ENCODE measurements around the gene NUDT12. TPM values are rescaled to one million over a fixed set of nuclear protein-coding genes. Genes with fewer than 3 reads are reported as not detected.

Gene NUDT12
- 6.9 TPM for polyA plus RNA-seq (2012; ENCODE audit: insufficient read depth, insufficient read length, low read depth)

DNA sequence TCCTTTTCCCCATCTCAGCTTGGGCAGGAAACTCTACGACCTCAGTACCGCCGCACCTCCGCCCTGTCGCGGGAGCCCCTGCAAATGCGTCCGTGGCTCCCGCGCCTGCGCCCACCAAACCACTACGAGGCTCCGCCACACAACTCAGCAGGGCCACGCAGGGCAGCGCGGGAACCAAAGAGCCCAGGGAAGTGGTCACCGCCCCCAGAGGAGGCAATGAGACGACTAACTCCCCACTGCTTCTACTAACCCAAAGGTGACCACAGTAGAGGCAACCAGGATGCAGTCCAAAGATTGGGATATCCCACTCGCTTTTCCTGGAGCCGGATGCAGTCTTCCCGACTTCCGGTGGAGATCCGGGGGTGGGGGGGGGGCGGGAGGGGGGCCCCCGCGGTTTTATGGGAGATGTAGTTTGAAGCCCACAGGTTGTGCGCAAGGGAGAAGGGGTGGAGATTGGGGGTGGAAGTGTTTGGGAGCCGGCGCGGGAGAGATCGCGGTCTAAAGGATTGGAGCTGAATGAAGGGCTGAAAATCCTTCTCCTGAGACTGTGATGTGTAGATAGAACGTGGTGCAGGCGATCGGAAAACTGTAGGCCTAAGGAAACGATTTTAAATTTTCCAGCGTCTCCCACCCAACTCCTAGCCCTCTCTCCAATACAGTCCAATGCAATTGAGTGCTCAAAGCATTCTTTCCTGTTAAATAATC is at the start of gene NUDT12:
TSS of gene NUDT12 (minus strand) at position 337 of the 705 bp plus-strand sequence. CDS start 2,541 bp downstream, outside the sequence.
- no peaks in the 10 kb centered on the region for H3K27me3 ChIP-seq
- no peaks in the 10 kb centered on the region for H3K9me3 ChIP-seq
- peak within 1 kb of the TSS; percentile 76 for H3K4me3 ChIP-seq (ENCODE audit: low read depth, low read length)
- TF ChIP-seq, protein P1, sequence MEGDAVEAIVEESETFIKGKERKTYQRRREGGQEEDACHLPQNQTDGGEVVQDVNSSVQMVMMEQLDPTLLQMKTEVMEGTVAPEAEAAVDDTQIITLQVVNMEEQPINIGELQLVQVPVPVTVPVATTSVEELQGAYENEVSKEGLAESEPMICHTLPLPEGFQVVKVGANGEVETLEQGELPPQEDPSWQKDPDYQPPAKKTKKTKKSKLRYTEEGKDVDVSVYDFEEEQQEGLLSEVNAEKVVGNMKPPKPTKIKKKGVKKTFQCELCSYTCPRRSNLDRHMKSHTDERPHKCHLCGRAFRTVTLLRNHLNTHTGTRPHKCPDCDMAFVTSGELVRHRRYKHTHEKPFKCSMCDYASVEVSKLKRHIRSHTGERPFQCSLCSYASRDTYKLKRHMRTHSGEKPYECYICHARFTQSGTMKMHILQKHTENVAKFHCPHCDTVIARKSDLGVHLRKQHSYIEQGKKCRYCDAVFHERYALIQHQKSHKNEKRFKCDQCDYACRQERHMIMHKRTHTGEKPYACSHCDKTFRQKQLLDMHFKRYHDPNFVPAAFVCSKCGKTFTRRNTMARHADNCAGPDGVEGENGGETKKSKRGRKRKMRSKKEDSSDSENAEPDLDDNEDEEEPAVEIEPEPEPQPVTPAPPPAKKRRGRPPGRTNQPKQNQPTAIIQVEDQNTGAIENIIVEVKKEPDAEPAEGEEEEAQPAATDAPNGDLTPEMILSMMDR (IDR thresholded peaks at IDR 0.05; ENCODE audit: low read depth, low read length) = no peak
- peak; percentile 71 for DNase-seq
- no peaks in the 10 kb centered on the region for H3K4me1 ChIP-seq
- no peaks in the 10 kb centered on the region for H3K36me3 ChIP-seq

DNA sequence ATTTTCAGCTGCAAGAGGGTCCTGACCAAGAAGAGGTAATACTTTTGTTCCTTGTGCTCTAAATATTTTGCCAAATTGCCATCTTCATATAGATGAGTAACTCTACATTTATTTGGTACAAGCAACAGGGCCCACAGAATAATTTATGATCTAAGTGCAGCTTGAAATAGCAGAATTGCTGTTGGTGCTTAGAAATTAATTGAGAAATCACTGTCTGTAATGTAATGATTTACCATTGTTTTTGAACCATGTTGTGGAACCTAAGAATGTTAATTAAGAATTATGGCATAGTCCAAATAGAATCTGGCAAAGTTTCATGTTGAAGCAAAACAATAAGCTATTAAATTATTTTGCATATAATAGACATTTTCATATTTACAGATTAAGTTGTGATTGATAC is 44.8 kb upstream of the NUDT12 start:
- TF ChIP-seq, protein P1 (IDR thresholded peaks at IDR 0.05; ENCODE audit: low read depth, low read length) = no peak
- Histone ChIP-seq H3K9me3 (no peaks in the 10 kb centered on the region), H3K4me3 (ENCODE audit: low read depth, low read length) (no peak overlapping the region), H3K36me3 (no peaks in the 10 kb centered on the region), H3K4me1 (no peaks in the 10 kb centered on the region), H3K27me3 (no peaks in the 10 kb centered on the region)
- no peak for DNase-seq

DNA sequence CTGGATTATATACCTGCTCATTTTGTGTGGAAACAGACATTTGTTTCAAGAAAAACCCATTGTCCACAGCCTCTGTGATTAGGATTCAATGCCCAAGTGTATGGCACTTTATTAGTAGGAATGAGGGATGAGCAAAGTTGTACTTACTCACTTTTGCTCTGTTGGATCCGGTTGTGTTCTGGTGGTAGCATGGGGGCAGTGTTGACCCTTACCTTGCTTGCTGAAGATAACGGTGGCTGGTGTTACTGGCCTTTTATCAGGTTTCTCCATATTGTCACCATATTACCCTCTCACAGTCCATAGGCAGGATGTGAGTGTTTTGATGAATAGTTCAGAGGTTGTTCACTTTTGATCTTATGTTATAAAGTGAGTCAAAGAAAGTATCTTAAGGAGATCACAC is 42.7 kb upstream of the NUDT12 start:
- no peak overlapping the region for H3K4me3 ChIP-seq (ENCODE audit: low read depth, low read length)

DNA sequence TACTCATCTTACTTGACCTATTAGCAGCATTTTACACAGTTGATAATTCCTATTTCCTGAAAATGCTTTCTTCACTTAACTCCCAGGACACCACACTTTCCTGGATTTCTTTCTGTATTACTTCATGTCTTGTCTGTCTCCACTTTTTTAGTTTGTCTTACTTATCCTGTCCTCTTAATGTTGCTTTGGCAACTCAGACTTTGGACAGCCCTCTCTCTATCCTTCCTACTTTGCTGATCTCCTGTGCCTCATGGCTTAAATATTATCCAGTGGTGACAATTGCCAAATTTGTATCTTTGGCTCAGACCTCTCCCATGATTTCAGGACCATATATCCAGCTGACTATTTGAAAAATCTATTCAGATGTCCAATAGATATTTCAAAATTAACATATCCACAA is 39.8 kb upstream of the NUDT12 start:
- H3K36me3 ChIP-seq = no peaks in the 10 kb centered on the region
- peaks cover 2% of the 10 kb centered on the region for H3K4me1 ChIP-seq
- H3K9me3 ChIP-seq = no peaks in the 10 kb centered on the region
- DNase-seq = no peak
- TF ChIP-seq, protein P1 (IDR thresholded peaks at IDR 0.05; ENCODE audit: low read depth, low read length) = no peak
- no peaks in the 10 kb centered on the region for H3K27me3 ChIP-seq
- no peak overlapping the region for H3K4me3 ChIP-seq (ENCODE audit: low read depth, low read length)

More for the DNA sequence above, 42.7 kb upstream of the NUDT12 start:
- H3K27me3 ChIP-seq = no peaks in the 10 kb centered on the region
- TF ChIP-seq, protein P1 (IDR thresholded peaks at IDR 0.05; ENCODE audit: low read depth, low read length) = peak; percentile 30; the same call in 1 of the 2 replicates
- no peak for DNase-seq
- H3K36me3 ChIP-seq = no peaks in the 10 kb centered on the region
- no peaks in the 10 kb centered on the region for H3K9me3 ChIP-seq
- no peaks in the 10 kb centered on the region for H3K4me1 ChIP-seq

DNA sequence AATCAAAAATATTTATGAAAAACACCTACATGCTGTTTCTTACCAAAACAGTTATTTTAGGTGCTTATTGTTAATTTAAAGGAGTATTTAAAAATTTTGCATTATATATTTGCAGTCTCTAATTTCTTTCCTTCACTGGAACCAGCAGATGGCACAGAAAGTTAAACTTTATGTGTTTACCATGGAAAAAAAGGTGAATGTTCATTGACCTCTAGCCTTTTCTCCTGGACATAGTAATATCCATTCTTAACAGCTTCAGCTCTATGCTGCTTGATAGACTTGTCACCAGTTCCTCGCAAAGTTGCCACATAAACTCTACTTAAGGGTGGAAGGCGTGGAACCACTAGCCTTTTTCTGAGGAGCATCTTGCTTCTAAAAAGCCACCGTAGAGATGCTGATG is 38.7 kb upstream of the NUDT12 start:
- peaks cover 3% of the 10 kb centered on the region for H3K4me1 ChIP-seq
- no peak overlapping the region for H3K4me3 ChIP-seq (ENCODE audit: low read depth, low read length)
- no peaks in the 10 kb centered on the region for H3K36me3 ChIP-seq
- DNase-seq = no peak
- H3K27me3 ChIP-seq = no peaks in the 10 kb centered on the region
- TF ChIP-seq, protein P1 (IDR thresholded peaks at IDR 0.05; ENCODE audit: low read depth, low read length) = no peak
- no peaks in the 10 kb centered on the region for H3K9me3 ChIP-seq

DNA sequence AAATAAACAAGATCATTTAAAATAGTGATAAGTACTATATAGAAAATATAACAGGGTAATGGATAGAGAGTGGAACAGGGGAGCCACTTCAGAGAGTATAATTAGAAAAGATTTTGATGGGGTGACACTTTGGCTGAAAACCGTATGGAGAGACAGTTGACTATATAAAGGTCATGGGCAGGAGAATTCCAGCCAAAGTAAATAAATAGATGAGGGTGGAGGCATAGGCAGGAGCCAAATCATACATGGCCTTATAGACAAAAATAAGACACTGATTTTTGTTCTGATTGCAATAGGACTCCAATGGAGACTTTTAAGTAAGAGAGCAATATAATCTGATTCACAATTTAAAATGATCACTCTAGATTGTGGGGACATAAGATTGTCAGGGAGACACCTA is 37.5 kb upstream of the NUDT12 start:
- Histone ChIP-seq H3K27me3 (no peaks in the 10 kb centered on the region), H3K36me3 (no peaks in the 10 kb centered on the region), H3K4me3 (ENCODE audit: low read depth, low read length) (no peak overlapping the region), H3K9me3 (no peaks in the 10 kb centered on the region), H3K4me1 (peaks cover 14% of the 10 kb centered on the region)
- no peak for DNase-seq
- TF ChIP-seq, protein P1 (IDR thresholded peaks at IDR 0.05; ENCODE audit: low read depth, low read length) = no peak

Data from BE2C (cell line).